Measurements from ENCODE around the gene SLC48A1.

SLC48A1 gene

DNA sequence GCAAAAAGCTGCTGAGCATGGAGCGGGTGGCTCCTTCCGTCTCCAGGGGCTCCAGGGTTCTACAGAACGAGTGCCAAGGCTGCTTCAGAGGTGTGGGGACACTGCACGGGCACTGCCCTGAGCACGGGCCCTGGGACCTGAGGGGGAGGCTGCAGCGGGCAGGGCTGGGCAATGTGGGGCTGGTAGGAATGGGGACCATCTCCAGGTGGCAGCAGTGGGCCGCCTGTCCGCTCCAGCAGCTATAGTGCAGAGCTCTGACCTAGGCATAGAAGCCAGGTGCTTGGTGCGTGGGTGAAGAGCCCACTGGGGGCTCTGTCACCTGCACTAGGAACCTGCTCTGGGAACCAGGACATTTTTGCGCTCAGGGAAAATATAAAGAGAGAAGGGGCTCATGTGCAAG is 24.4 kb downstream of the SLC48A1 start:
- H3K27ac ChIP-seq: no peak overlapping the region
- H3K27me3 ChIP-seq: no peaks in the 10 kb centered on the region
- H3K4me3 ChIP-seq (ENCODE audit: low read depth in 1 of 2, low read length in 1 of 2): no peak overlapping the region
- no peak for TF ChIP-seq CTCF (IDR thresholded peaks at IDR 0.05)
- peaks cover 25 to 27% of the 10 kb centered on the region in 2 experiments for H3K4me1 ChIP-seq (ENCODE audit: control insufficient read depth in 1 of 2, insufficient read depth in 1 of 2, low read depth in 1 of 2, low read length in 1 of 2)
- peaks cover 69% of the 10 kb centered on the region for H3K36me3 ChIP-seq
- H3K9me3 ChIP-seq: no peaks in the 10 kb centered on the region

DNA sequence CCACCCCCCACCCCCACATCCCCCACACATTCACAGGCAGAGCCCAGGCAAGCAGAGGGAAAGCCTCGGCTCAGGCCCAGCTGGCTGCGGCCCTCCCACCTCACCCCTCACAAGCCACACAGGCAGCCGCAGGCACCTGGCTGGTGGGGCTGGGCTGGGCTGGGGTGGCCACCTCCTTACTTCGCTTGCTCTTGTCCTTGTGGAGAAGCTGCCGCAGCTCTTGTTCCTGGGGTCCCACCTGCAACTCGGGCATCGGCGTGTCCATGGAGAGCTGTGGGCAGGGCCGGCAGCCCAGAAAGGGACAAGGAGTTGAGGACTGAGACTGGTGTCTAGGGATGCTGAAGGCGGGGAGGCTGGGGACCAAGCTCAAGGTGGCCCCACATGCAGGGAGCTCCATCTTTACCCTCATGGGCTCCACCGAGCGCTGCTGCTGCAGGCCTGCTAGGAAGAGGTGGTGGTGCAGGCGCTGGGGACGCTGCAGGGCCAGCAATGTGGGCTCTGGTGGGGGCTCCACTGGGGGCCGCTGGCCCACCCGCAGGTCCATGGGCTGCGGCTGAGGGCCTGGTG is 25.4 kb downstream of the SLC48A1 start:
- no peak for TF ChIP-seq CTCF (IDR thresholded peaks at IDR 0.05)
- H3K36me3 ChIP-seq: peaks cover 59% of the 10 kb centered on the region
- no peaks in the 10 kb centered on the region for H3K9me3 ChIP-seq
- no peaks in the 10 kb centered on the region for H3K27me3 ChIP-seq
- H3K4me3 ChIP-seq (ENCODE audit: low read depth in 1 of 2, low read length in 1 of 2): no peak overlapping the region
- peaks cover 35 to 37% of the 10 kb centered on the region in 2 experiments for H3K4me1 ChIP-seq (ENCODE audit: control insufficient read depth in 1 of 2, insufficient read depth in 1 of 2, low read depth in 1 of 2, low read length in 1 of 2)
- no peak overlapping the region for H3K27ac ChIP-seq

DNA sequence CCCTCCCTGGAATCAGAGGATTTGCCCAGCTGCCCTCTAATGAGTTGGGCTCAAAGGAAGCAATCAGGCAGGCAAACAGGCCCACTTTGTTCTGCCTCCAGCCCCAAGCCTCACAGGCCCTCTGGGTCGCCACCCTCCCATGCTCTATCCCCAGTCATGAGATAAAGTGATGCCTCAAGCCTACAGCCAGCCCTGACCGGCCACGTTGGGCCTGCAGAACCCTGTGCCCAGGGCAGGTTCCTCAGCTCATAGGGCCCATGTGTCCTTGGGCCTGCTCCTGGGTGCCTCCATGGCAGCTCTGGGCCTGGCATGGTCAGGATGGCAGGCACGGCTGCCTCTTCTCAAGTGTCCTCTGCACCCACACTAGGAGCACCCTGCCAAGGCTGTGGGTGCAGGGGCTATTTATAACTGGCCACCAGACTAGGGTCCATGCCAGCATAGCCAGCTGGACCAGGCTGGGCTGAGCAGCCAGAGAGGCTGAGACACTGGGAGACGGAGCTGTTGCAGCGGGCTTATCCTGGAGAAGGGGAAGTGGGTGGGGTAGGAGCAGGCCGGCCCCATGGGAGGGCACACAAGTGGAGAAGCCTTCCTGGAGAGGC is 26.4 kb downstream of the SLC48A1 start:
- Histone ChIP-seq H3K4me3 (ENCODE audit: low read depth in 1 of 2, low read length in 1 of 2) (no peak overlapping the region), H3K4me1 (ENCODE audit: control insufficient read depth in 1 of 2, insufficient read depth in 1 of 2, low read depth in 1 of 2, low read length in 1 of 2) (peaks cover 44 to 45% of the 10 kb centered on the region in 2 experiments), H3K36me3 (peaks cover 52% of the 10 kb centered on the region), H3K27me3 (no peaks in the 10 kb centered on the region), H3K9me3 (no peaks in the 10 kb centered on the region), H3K27ac (peak overlapping the region; percentile 24)
- TF ChIP-seq CTCF (IDR thresholded peaks at IDR 0.05): no peak

GRCh38 chr12:47800582-47800981 is 27.5 kb downstream of the SLC48A1 start:
- Histone ChIP-seq H3K4me1 (ENCODE audit: control insufficient read depth in 1 of 2, insufficient read depth in 1 of 2, low read depth in 1 of 2, low read length in 1 of 2) (peaks cover 44 to 54% of the 10 kb centered on the region in 2 experiments), H3K27ac (no peak overlapping the region), H3K36me3 (peaks cover 49% of the 10 kb centered on the region), H3K4me3 (ENCODE audit: low read depth in 1 of 2, low read length in 1 of 2) (no peak overlapping the region), H3K27me3 (no peaks in the 10 kb centered on the region), H3K9me3 (no peaks in the 10 kb centered on the region)
- TF ChIP-seq CTCF (IDR thresholded peaks at IDR 0.05): no peak

DNA sequence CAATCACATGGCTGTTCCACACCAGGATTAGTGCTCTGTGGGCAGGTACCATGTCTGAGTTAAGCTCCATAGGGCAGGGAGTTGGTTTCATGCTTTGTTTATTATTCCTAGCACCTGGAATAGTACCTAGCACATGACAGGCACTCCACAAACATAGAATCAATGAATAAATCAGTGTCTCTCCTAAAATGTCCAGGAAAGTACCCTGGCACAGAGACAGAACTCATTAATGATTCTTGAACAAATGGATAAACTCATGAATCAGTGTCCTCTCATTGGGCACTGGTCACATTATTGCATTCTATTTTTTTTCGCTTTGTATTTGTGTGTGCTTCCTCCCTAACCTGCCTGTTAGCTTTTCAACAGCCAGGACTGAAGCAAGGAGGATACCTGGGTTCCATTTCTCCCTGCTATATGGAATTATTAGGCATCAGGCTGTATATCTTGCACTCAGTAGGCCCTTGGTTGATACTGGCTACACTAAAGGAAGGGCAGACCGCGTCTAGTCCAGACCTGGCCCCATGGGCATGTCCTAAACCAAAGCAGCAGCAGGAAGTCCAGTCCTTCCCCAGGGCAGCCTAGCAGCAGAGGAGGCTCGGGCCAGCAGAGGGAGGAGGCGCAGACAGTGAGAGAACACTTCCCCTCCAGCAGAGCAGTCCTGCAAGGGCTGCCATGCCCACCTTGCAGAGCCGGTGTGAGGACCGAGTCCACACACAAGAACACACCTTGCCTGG is 28.3 kb downstream of the SLC48A1 start:
- H3K4me3 ChIP-seq (ENCODE audit: low read depth in 1 of 2, low read length in 1 of 2): peak overlapping the region; percentile 31 to 47
- peak overlapping the region; percentile 84 for H3K27ac ChIP-seq
- peaks cover 41% of the 10 kb centered on the region for H3K36me3 ChIP-seq
- no peak for TF ChIP-seq CTCF (IDR thresholded peaks at IDR 0.05)
- peaks cover 44 to 62% of the 10 kb centered on the region in 2 experiments for H3K4me1 ChIP-seq (ENCODE audit: control insufficient read depth in 1 of 2, insufficient read depth in 1 of 2, low read depth in 1 of 2, low read length in 1 of 2)
- no peaks in the 10 kb centered on the region for H3K9me3 ChIP-seq
- H3K27me3 ChIP-seq: no peaks in the 10 kb centered on the region

All from neutrophil (primary cell).